Keratinocyte (primary cell): ENCODE measurements around the gene KCNH6. TPM values are rescaled to one million over a fixed set of nuclear protein-coding genes. Genes with fewer than 3 reads are reported as not detected.

ENCODE experiments used
- DNase-seq: peaks from one replicate; pipeline ENCODE4 v3.0.0-alpha.2; 2011; ENCODE audit warnings: low read depth, missing footprints, low spot score
- FAIRE-seq: peaks from 2 replicates; lab custom pipeline; 2011; peaks lifted over from hg19 to GRCh38; lab: Jason Lieb, UNC
- H2AFZ ChIP-seq: 2 replicates; pipeline ENCODE4 v1.6.0; 2012; ENCODE audit warnings: low read length, control low read depth, inconsistent platforms; ENCODE audit not compliant: control insufficient read depth
- H3K27ac ChIP-seq: 2 replicates; pipeline ENCODE4 v1.5.1; 2011; ENCODE audit warnings: low read length; ENCODE audit not compliant: control insufficient read depth, insufficient read depth
- H3K27me3 ChIP-seq: 3 replicates; pipeline ENCODE4 v1.6.0; 2011; ENCODE audit warnings: low read length; ENCODE audit not compliant: control insufficient read depth, insufficient read depth; ENCODE audit errors: extremely low read depth
- H3K36me3 ChIP-seq, 2 experiments: 2 replicates in 1 of 2; 3 replicates in 1 of 2; pipeline ENCODE4 v1.5.1; 2011; ENCODE audit warnings: low read length in 2 of 2, mild to moderate bottlenecking in 1 of 2; ENCODE audit not compliant: control insufficient read depth in 2 of 2, insufficient read depth in 2 of 2; ENCODE audit errors: extremely low read depth in 1 of 2
- H3K4me1 ChIP-seq: 3 replicates; pipeline ENCODE4 v1.5.1; 2011; ENCODE audit warnings: low read length; ENCODE audit not compliant: control insufficient read depth, insufficient read depth; ENCODE audit errors: extremely low read depth
- H3K4me2 ChIP-seq: 3 replicates; pipeline ENCODE4 v1.6.0; 2011; ENCODE audit warnings: low read depth, low read length; ENCODE audit not compliant: control insufficient read depth, insufficient read depth; ENCODE audit errors: extremely low read depth
- H3K4me3 ChIP-seq, 3 experiments: fragments of 200-600 bp in 1 of 3; sonication (generic) in 1 of 3; 2 replicates in 2 of 3; 3 replicates in 1 of 3; pipeline ENCODE4 v1.5.1; 2011 to 2016; ENCODE audit warnings: low read length in 3 of 3, mild to moderate bottlenecking in 3 of 3, control low read depth in 2 of 3, inconsistent platforms in 1 of 3, low read depth in 1 of 3, mixed read lengths in 1 of 3, mixed run types in 1 of 3, moderate library complexity in 1 of 3; ENCODE audit not compliant: control insufficient read depth in 2 of 3, insufficient read depth in 2 of 3; ENCODE audit errors: extremely low read depth in 1 of 3
- H3K79me2 ChIP-seq: 2 replicates; pipeline ENCODE4 v1.6.0; 2012; ENCODE audit warnings: low read length; ENCODE audit not compliant: control insufficient read depth, insufficient read depth
- H3K9ac ChIP-seq: 3 replicates; pipeline ENCODE4 v1.6.0; 2011; ENCODE audit warnings: low read length; ENCODE audit not compliant: control insufficient read depth, insufficient read depth; ENCODE audit errors: extremely low read depth
- H3K9me1 ChIP-seq: 3 replicates; pipeline ENCODE4 v1.6.0; 2011; ENCODE audit warnings: low read length; ENCODE audit not compliant: control insufficient read depth, insufficient read depth; ENCODE audit errors: extremely low read depth
- H3K9me3 ChIP-seq: 2 replicates; pipeline ENCODE4 v1.5.1; 2012; ENCODE audit warnings: low read depth, low read length; ENCODE audit not compliant: control insufficient read depth
- H4K20me1 ChIP-seq: 3 replicates; pipeline ENCODE4 v1.6.0; 2011; ENCODE audit warnings: low read length; ENCODE audit not compliant: control insufficient read depth, insufficient read depth; ENCODE audit errors: extremely low read depth
- CTCF ChIP-seq, 3 experiments: IDR thresholded peaks in 1 of 3; conservative IDR thresholded peaks in 1 of 3; optimal IDR thresholded peaks in 1 of 3; 2 replicates in 2 of 3; 3 replicates in 1 of 3; pipeline versions ENCODE3 to v1.5.1; 2011; ENCODE audit warnings: low read length in 3 of 3, mild to moderate bottlenecking in 3 of 3, moderate library complexity in 2 of 3, control low read depth in 1 of 3, inconsistent platforms in 1 of 3; ENCODE audit not compliant: insufficient read depth in 2 of 3; ENCODE audit errors: extremely low read depth in 1 of 3
- EZH2 ChIP-seq: IDR thresholded peaks from one replicate; pipeline ENCODE4 v1.6.1; 2012; ENCODE audit warnings: inconsistent platforms, mild to moderate bottlenecking, low read length, moderate library complexity
- dilution Hi-C: fragments of 300-500 bp; cut with MboI; formaldehyde crosslinking; loops from one replicate; pipeline ENCODE4 v1.7.0; 2020; ENCODE audit warnings: low sequenced_read_pairs; ENCODE audit not compliant: extremely low pct_ligation_motif_present
- polyA plus RNA-seq, 5 experiments: library from polyadenylated mRNA; depleted of rRNA in 3 of 5; stranded (reverse) in 3 of 5; stranded (forward) in 1 of 5; unstranded in 1 of 5; fragments of >200 nt; gene quantifications; 1 replicate in 1 of 5; 2 replicates in 3 of 5; 3 replicates in 1 of 5; pipeline versions ENCODE4 v1.2.1 to v1.2.3, GENCODE V29; 2011 to 2012; ENCODE audit warnings: missing spikeins in 2 of 5, low read depth in 1 of 5, low replicate concordance in 1 of 5

KCNH6 gene
- polyA plus RNA-seq, 1 donor (not counting 4 experiments of a cell fraction or from before 2014, with no cell fraction given), result not detected

DNA sequence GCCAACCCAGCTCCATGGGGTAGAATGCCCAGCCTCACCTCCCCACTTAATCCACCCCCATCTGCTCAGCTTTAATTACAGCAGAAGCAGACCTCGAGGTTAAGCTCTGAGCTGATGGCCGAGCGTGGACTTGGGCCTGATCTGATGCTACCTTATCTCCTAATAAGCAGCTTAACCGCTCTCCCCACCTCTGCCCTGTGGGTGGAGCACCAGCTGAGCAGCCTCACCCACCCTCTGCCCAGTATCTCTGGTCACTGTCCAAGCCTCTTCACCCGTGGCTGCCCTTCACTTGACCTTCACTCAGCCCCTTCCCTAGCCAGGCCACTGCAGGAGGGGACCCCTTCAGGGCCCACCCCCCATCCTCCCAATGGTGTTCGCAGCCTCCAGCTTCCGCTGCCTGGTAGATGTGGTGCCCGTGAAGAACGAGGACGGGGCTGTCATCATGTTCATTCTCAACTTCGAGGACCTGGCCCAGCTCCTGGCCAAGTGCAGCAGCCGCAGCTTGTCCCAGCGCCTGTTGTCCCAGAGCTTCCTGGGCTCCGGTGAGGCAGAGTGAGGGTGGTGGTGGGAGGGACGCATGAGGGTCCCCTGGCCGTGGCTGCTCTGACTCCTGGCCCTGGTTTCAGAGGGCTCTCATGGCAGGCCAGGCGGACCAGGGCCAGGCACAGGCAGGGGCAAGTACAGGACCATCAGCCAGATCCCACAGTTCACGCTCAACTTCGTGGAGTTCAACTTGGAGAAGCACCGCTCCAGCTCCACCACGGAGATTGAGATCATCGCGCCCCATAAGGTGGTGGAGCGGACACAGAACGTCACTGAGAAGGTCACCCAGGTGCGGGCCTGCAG, 6.8 kb downstream of the KCNH6 start:
- TF ChIP-seq CTCF (optimal IDR thresholded peaks at IDR 0.05 in 1 of 3, IDR thresholded peaks at IDR 0.05 in 1 of 3, conservative IDR thresholded peaks at IDR 0.05 in 1 of 3; ENCODE audit: extremely low read depth in 1 of 3, insufficient read depth in 2 of 3, low read length in 3 of 3) (no peak), EZH2 (no peak)
- H3K9me3 ChIP-seq, result no peaks in the 10 kb centered on the region
- no peaks in the 10 kb centered on the region for H3K36me3 ChIP-seq
- H3K9me1 ChIP-seq, result no peaks in the 10 kb centered on the region
- no peak overlapping the region for H3K4me3 ChIP-seq
- no peak overlapping the region for H3K9ac ChIP-seq
- FAIRE-seq (no peak), DNase-seq (no peak)
- H3K79me2 ChIP-seq, result no peaks in the 10 kb centered on the region
- no peak overlapping the region for H3K27ac ChIP-seq
- H3K4me2 ChIP-seq, result no peak overlapping the region
- H3K27me3 ChIP-seq, result peaks cover 16% of the 10 kb centered on the region
- H4K20me1 ChIP-seq, result no peaks in the 10 kb centered on the region
- dilution Hi-C loops, result no loop called here
- no peaks in the 10 kb centered on the region for H3K4me1 ChIP-seq
- H2AFZ ChIP-seq, result no peak overlapping the region

- dilution Hi-C loops, result no loop called here
- FAIRE-seq, result no peak
Observed at GRCh38 chr17:63530557-63531021, 7.4 kb downstream of the KCNH6 start.

More at GRCh38 chr17:63530557-63531021, 7.4 kb downstream of the KCNH6 start:
- Histone ChIP-seq H3K27me3 (peaks cover 11% of the 10 kb centered on the region), H3K4me1 (no peaks in the 10 kb centered on the region), H3K9me1 (no peaks in the 10 kb centered on the region), H3K4me2 (no peak overlapping the region), H4K20me1 (no peaks in the 10 kb centered on the region), H2AFZ (no peak overlapping the region), H3K9me3 (no peaks in the 10 kb centered on the region), H3K79me2 (no peaks in the 10 kb centered on the region), H3K36me3 (no peaks in the 10 kb centered on the region), H3K4me3 (no peak overlapping the region), H3K27ac (no peak overlapping the region), H3K9ac (no peak overlapping the region)
- TF ChIP-seq EZH2 (no peak), CTCF (optimal IDR thresholded peaks at IDR 0.05 in 1 of 3, IDR thresholded peaks at IDR 0.05 in 1 of 3, conservative IDR thresholded peaks at IDR 0.05 in 1 of 3; ENCODE audit: extremely low read depth in 1 of 3, insufficient read depth in 2 of 3, low read length in 3 of 3) (no peak)
- DNase-seq, result no peak
